Stimulated activated CD8-positive, alpha-beta memory T cell treated with anti-CD3 and anti-CD28 coated beads, Interleukin-7, amount 100 ng/mL, for 4 hours (primary cell): Measurements from ENCODE around the gene CACNA1D.

Experiments
- DNase-seq, 2 donors: peaks; one replicate each; pipeline ENCODE4 v3.0.0-alpha.2; 2020; ENCODE audit warnings: low read depth in 2 of 2

CACNA1D gene

DNA sequence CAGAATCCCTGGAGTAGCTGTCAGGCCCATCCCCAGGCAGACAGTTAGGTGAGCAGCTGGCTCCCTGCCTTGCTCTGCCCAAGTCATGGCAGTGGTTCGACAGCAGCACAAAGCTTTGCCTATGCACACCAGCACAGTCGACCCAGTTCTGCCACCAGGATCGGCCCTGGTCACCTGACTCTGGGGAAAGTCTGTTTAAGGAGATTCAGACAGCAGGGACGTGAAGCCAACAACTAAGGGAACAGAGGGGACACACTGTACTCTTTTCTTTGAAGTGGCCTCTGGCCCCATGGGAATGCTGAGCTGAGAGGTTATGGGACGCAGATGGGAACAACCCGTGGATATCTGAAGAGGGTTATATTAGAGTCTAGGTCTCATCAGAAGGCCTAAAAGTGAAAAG lies 217.0 kb downstream of the CACNA1D start:
- DNase-seq, result no peak

DNA sequence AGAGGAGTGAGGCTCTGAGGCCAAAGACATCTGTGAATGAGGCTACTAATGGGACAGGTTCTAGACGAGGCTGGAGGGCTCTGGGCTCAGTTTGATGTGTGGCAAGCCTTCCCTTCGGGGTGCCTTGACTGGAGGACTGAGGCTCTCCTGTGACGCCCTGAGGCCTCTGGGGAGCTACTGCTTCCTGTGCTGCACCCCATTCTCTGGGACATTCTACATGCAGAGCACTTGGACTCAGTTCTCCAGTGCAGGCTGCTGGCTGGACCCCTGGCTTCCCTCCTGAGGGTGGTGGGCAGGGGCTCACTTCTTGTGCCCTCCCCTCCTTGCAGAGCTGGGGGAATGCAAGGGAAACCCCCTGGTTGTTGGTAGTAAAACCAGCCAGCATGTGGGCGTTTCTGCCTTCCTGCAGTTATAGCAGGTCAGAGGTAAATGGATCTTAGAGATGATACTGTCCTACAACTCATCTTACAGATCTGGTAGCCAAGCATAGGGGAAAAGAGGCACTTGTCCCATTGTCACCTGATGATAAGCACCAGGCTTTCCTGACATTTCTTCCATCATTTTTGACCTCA lies 218.5 kb downstream of the CACNA1D start:
- no peak for DNase-seq

DNA sequence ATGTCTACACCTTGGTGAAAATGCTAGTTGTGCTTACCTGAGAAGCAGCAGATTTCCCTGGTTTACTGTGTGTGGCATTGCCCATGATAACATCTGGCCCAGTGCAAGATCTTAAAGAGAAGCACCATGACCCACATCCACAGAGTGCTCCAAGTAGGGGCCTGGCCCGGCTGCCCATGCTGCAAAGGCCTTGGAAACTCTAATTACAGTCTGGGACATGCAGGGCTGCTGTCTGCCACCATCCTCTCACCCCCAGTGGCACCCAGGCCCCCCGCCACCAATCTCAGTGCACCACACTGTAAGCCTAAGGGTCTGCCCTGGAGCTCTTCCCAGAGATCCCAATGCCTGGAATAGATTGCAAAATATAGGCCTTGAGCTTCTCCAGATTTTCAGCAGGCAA lies 219.2 kb downstream of the CACNA1D start:
- DNase-seq, result no peak

DNA sequence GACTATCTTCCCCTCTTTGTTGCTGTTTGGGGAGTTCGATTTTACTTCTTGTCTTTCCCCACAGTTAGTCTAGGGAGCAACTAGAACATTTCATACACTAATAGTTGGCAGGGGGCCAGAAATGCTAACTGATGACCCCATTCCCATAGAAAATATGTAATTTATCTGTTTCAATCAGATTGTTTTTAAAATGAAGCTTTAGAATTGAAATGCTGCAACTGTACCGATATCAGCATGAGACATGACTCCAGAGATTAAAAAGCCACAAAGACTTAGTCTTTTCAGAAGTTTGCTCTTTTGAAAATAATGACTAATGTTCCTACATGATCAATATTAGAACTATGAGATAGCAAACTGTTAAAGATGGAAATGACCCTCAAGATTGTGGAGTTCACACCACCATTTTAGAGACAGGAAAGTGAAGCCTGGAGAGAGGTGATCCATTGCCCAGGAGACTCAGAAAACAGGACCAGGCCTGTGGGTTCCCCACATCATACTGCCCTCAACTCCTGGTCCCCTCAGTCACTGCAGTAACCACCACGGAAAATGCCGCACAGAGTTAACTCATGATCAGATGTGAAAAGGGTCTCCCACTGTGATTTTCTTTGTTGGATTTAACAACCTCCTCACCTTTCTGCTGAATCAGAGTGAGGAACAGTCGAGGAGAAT lies 221.5 kb downstream of the CACNA1D start:
- no peak for DNase-seq

DNA sequence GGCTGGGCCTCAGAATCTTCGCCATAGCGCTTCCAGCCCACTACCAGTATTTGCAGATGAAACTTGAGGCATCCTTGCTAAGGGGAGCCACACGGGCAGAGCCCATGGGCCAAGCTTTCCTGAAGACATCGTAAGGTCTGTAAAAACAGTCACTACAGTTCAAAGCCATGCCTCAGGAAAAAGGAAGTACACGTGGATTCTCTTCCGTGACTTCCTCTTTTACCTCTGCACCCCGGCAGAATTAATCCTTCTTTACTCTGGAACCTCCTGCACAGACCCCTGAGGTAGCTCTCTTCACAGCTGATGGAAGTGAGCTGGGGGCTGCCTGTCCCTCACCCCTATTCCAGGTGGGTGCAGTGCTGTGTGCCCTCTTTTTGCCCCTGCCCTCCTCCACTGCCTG lies 222.6 kb downstream of the CACNA1D start:
- no peak for DNase-seq

DNA sequence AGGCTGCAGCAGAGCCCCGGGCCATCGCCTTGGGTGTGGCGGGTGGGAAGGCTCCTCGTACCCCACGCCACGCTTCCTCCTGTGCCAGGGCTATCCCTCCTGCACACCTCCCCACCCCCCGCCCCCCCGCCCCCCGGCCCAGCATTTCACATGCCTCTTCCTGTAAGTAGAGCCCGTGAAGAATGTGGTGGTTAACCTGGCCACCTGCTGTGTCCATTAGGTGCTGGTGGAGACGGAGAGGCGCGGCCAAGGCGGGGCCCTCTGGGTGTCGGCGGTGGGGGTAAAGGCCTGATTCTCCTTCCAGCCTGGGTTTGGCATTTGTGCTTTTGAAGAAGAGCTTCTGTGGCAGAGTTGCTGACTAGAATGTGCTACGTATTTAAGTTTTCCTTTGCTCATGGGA lies 224.1 kb downstream of the CACNA1D start:
- DNase-seq, result no peak

DNA sequence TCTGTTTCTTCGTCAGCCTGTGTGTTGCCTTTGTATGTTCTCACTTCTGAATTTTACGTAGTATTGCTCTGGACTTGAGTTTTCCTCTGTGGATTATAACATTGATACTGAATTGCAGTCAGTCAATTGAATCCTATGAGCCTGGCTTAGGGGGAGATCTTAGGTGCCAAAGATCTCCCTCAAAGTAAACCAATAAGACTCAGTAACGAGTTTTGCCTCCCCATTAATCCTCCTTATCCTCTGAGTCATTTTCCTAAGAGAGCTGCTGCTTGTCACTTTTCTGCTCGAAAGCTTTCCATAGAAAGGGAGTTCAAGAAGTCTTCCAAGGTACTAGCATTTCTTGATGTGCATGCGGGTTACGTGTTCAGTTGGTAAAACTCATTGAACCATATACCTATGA lies 225.4 kb downstream of the CACNA1D start:
- no peak for DNase-seq

DNA sequence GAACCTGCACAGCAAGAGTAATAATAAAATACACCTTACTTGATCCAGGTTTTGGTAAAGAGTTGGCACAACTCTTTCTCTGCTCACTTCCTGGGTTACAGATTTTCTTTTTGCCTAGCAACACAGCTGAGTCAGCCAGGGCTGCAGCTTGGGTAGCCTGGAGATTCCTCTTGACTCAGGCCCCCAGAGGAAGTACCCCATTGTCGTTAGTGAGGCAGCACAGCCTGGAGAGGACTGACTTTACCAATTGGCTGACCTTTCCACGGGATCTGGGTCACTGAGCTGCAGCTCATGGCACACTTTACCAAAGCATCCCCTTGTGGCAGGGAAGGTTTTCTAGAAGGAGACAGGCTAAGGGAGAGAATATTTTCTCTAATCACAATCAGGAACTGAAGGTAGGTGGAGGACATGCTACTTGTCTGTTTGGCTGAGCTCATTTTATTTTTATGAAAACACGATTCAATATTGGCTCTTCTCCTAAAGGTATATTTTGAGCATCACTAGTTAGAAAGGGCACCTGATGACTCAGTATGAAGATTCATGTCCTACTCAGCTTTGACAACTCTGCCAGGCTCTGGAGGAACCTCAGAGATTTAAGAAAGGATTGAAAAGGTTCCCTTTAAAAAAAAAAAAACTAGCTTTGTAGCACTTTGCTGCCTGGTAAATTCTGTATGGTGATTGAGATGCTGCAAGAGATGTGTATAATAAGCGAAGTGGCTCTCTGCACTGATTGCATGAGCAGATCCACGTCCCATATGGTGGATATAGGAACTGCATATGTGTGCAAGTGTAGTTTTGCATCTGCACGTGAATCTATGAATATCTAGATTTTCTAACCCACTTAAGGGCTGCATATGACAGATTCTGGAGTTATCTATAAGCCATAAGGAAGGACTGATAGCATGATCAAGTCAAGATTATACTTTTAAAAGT lies 227.0 kb downstream of the CACNA1D start:
- no peak for DNase-seq

DNA sequence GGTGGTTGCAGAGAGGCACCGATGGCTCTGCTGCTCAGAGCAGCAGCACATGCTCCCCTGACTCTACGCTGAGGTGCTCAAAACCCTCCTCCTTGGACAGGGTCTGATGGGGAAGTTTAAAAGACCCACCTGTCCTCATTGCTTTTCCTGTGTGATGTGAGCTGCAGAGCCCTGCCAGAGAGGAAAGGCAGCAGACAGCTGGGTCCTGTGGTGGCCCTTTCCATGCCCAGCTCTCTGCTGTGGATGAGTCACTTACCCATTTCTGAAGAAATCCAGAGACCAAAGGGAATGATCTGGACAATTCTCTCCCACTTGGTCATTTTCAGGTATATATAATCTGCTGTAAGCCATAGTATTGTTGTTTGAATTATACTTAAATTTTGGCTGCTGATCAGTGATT lies 230.2 kb downstream of the CACNA1D start:
- DNase-seq, result no peak

DNA sequence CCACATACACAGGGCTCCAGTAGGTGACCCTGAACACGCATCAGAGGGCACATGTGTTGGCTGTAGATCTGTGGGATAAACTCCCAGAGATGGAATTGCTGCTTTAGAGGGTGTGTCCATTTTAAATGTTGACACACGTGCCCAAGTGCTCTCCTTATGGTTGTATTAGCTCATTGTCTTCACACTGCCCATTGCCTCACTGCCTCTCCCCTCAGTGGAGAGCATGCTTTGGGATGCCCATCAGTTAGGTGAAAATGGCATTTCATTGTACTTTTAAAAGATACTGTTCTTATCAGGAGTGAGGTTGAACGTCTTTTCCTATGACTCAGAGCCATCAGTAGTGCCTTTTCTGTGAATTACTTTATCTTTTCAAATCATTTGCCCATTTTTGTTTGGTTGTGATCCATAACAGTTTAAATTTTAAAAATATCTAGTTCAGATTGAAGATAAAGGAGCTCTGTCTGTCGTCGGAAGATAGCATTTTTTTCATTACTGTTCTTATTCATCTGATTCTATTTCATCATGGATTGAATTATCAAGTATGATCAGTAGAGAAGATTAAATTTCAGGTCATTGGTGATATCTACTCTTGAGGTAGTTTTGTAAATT lies 231.1 kb downstream of the CACNA1D start:
- DNase-seq, result no peak

DNA sequence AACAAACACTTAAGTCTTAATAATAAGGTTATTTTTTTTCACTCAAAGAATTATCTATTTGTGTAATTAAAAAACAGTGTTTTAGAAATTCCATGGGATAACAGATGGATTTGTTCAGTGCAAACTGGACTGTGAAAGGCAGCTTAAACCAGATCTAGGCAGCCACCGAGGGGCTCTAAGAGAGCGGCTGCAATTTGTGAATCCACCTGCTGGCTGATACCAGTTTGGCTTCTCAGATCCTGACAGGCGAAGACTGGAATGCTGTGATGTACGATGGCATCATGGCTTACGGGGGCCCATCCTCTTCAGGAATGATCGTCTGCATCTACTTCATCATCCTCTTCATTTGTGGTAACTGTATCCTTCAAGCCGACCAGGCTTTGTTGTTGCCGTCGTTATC lies 232.2 kb downstream of the CACNA1D start:
- no peak for DNase-seq

DNA sequence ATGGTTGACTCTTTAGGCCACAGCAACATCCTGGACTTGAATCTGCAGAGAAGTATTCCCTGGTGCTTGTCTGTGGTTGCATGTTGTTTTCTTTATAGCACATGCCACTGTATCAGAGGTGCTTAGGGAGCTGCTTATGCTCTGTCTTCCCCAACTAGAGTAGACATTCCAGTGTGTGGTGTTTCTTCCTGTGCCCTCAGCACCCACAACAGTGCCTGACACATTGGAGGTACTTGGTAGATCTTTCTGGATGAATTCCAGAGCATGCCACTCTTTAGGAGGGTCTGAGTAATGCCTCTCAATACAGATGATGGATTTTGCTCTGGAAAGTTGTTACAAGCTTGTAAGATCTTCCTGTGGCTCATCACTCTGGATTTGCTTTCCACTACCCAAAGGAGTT lies 234.2 kb downstream of the CACNA1D start:
- no peak for DNase-seq

DNA sequence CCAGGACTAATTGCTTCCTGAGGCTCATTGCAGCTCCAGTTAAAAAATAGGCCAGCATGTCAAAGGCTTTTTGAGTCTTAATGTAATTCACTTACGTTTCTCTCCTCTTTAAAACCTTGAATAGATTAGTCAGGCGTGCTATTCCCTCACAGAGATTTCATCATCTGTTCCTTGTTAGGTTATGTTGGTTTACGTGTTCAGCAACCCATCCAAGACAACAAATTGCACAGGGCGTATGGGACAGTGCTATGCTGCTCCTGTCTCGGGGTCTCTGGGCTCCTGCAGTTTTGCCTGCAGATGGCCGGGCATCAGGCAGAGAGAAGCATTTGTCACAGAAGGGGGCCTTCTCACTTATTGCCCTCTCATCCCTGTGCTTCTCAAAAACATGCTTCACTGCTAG lies 234.7 kb downstream of the CACNA1D start:
- no peak for DNase-seq

DNA sequence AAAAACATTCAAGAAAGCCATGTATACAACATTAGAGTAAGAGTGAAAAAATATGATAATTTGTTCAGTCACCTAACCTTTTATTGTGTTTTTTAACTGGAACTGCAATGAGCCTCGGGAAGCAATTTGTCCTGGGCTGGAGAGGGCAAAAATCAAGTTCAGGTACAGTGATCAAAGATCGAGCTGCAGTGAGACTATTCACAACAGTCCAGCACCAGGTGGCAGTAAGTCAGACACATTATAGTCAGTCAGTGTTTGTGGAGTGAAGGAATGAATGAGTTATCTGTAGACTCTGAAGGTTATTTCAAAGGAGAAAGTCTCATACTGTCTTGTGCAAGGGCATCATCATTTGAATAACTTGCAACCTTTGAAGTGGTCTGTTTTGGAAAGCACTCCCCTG lies 235.2 kb downstream of the CACNA1D start:
- DNase-seq, result no peak

DNA sequence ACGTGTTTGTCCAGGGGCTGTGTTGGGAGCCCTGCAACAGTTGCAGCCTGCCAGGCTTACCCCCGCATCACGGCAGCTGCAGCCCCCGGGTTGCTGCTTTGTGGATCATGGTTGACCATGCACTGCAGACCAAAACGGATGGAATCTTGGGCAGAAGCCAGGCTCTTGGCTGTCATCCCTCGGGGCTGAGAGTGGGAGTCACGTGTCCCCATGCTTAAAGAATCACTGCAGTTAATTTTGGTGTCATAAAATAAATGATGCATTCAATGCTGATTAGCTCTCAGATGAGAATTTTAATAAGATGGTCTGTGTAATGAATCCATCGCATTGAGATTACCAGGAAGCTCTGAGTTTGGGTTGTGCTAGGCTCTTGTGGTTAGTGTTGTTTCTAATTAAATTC lies 236.2 kb downstream of the CACNA1D start:
- DNase-seq, result no peak

DNA sequence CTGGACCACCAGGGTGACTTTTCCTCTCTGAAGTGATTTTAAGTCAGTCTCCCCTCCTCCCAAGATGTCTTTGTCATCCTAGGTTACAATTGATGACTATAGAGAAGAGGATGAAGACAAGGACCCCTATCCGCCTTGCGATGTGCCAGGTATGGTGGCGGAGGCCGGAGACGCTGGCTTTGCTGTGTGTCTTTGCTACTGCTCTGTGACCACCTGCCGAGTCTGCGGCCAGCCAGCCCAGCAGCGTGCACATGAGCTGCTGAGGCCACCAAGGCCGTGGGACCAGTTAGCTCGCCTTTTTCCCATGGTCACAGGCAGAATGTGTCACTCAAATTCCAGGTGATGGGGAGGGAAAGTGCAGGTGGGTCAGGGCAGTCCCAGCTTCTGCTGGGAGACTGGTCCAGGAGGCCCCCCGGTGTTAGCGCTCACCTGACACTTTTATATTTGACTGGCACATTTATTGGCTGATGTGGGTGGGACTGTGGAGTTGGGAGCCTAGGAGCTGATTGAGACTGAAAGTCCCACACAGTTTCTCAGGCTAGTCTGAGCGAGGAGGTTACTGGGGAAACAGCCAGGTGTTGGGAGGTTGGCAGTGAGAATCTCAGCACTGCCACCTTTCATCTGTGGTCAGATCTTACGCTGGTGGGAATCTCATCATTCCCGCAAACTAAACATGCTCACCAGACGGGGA lies 237.7 kb downstream of the CACNA1D start:
- no peak for DNase-seq

DNA sequence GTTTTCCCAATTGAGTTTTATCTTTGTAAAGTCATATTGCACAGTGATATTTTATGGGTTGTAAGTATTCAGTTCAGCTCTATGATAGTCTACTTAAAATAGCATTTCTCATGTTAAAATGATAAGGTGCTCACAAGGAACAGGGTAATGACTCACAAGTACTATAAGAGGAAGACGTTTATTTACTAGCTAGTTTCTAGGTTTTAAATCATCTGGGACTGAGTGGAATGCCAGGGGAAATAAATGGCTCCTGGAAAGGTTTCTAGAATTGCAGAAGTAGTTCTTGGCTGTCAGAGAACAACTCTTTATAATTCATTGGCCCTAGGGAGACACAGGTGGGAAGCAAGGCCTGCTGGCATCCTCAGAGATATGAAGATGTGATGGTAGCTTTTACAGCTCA lies 239.0 kb downstream of the CACNA1D start:
- no peak for DNase-seq

DNA sequence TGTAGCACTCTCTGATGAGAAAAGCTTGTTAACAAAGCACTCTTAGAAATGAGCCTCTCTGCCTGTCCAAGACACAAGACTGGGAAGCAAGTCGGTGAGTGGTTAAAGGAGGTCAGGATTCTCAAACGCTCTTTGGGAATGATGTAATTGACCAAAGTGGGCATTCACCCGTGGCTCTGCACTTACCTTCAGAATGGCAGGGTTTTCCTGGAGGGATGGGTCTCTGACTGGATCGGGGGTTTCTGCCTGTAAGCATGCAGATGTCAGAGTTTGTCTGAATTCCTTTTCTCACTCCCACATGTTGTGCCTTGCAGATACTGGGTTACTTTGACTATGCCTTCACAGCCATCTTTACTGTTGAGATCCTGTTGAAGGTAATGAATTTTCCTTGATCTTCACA lies 245.6 kb downstream of the CACNA1D start:
- no peak for DNase-seq

DNA sequence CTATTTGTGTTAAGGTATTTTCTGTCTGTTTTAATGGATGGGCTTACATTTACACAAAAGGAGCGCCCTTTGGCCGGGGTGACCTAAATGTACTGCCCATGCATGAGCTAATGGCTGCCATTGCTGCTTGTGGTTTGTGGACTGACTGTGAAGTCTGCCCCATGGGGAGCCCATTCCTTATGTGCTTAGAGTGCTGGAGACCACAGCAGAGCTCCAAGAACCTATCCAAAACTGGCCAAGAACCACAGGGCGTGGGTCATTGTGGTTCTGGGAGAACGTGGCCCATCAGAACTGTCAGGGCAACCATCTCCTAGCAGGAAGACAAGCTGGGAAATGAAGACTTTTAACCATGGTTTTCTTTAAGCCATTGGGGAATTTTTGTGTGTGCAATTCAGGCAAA lies 246.5 kb downstream of the CACNA1D start:
- no peak for DNase-seq

DNA sequence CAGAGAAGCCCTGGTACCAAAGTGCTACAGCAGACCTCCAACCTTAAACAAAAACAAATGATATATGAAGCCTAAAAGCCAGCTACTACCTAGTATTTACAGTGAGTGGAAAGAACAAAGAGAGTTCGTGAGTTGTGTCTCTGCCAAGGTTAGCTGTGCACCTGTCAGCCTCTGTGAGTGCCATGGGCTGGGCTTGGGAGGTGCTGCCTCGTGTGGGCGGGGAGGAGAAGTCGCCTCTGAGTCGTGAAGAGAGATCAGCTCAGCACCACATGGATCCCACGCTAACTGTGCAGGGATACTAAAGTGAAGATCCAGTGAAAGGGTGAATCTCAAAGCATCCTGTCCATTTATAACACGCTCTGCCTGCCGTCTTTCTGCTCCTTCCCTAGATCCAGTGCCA lies 249.9 kb downstream of the CACNA1D start:
- DNase-seq, result no peak

DNA sequence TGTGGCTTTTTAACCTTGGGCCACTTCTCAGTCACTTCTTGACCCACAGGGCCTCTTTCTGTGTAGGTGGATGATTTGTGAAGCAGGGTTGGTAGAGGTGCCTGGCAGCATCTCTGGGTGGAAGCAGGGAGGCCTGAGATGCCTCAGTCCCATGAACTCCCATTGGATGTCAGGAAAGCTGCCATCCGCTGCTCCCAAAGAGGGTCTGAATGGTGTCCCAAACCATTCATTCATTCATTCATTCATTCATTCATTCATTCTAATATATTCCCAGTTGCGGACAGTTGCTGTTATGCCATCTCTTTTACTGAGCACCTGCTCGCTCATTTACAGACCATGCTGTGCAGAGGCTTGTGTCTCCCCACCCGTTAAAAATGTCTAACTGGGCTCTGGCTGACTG lies 253.1 kb downstream of the CACNA1D start:
- DNase-seq, result no peak
